ENCODE results near the gene EAF2.

- TF ChIP-seq, protein P1, sequence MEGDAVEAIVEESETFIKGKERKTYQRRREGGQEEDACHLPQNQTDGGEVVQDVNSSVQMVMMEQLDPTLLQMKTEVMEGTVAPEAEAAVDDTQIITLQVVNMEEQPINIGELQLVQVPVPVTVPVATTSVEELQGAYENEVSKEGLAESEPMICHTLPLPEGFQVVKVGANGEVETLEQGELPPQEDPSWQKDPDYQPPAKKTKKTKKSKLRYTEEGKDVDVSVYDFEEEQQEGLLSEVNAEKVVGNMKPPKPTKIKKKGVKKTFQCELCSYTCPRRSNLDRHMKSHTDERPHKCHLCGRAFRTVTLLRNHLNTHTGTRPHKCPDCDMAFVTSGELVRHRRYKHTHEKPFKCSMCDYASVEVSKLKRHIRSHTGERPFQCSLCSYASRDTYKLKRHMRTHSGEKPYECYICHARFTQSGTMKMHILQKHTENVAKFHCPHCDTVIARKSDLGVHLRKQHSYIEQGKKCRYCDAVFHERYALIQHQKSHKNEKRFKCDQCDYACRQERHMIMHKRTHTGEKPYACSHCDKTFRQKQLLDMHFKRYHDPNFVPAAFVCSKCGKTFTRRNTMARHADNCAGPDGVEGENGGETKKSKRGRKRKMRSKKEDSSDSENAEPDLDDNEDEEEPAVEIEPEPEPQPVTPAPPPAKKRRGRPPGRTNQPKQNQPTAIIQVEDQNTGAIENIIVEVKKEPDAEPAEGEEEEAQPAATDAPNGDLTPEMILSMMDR (IDR thresholded peaks at IDR 0.05; ENCODE audit: extremely low read depth in 1 of 2, insufficient read depth in 1 of 2, low read depth in 1 of 2, low read length in 2 of 2), result no peak
- TF ChIP-seq EZH2 (IDR thresholded peaks at IDR 0.05; ENCODE audit: borderline replicate concordance, low read depth, low read length, severe bottlenecking) (no peak), POLR2A (IDR thresholded peaks at IDR 0.05; ENCODE audit: low read depth, low read length) (no peak), MAX (IDR thresholded peaks at IDR 0.05; ENCODE audit: insufficient read depth, insufficient read length) (no peak), POLR2AphosphoS5 (IDR thresholded peaks at IDR 0.05; ENCODE audit: insufficient read depth, low read depth, low read length) (no peak)
Observed at GRCh38 chr3:121855555-121855954, 20.5 kb downstream of the EAF2 start.
